Left ventricle myocardium superior (tissue), 1 donor: ENCODE measurements around the gene CGB7. TPM values are rescaled to one million over a fixed set of nuclear protein-coding genes. Genes with fewer than 3 reads are reported as not detected.
"Not testable (repeated sequence)": the region's sequence is repeated elsewhere in the genome, so short reads cannot be mapped to it uniquely, and the experiment has no call there.

Experiments used
- ATAC-seq: fragments of 200-7000 bp; cut with Tn5 transposase; one replicate; pipeline ENCODE4 v1.9.1; 2020; ENCODE audit warnings: mild to moderate bottlenecking, moderate library complexity
- DNase-seq: peaks from one replicate; pipeline ENCODE4 v3.0.0-alpha.2; 2020
- intact Hi-C: fragments of 100-400 bp; cut with micrococcal nuclease; formaldehyde crosslinking; loops from one replicate; pipeline ENCODE4 v1.11.0; 2022
- total RNA-seq: library from RNA; stranded (reverse); fragmentation: NEBNext Ultra II Directional; extraction: Animal tissue kit (Norgen Biotek cat#: 25700); gene quantifications from one replicate; pipeline ENCODE4 v1.2.1, GENCODE V29; 2021
- donor health status: DM: no; HTN: yes; CAD: no; lungs with severe emphysema.

The CGB7 gene
- total RNA-seq, 1 donor from 2014 or later, result not detected

DNA sequence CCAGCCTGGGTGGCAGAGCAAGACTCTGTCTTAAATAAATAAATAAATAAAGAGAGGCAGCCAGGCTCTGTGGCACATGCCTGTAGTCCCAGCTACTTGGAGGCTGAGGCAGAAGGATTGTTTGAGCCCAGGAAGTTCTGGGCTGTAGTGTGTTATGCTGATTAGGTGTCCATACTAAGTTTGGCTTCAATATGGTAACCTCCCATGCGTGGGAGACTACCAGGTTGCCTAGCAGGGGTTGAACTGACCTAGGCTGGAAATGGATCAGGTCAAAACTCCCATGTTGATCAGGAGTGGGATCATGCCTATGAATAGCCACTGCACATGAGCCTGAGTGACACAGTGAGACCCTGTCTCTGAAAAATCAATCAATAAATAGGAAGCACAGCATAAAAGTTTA, 23.7 kb upstream of the CGB7 start:
- ATAC-seq, result no peak
- no peak for DNase-seq
- intact Hi-C loops, result no loop called here

DNA sequence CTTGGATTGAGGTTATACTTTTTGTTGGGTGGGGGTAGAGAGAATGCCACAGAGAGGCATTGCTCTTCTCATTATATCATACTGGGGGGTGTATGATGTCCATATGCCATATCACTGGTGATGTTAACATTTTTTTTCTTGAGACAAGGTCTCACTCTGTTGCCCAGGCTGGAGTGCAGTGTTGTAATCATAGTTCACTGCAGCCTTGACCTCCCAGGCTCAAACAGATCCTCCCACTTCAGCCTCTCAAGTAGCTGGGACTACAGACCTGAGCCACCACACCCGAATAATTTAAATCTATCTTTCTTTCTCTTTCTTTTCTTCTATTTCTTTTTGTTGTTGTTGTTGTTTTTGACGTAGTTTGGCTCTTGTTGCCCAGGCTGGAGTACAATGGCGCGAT, 22.8 kb upstream of the CGB7 start:
- intact Hi-C loops, result no loop called here
- no peak for ATAC-seq
- no peak for DNase-seq

DNA sequence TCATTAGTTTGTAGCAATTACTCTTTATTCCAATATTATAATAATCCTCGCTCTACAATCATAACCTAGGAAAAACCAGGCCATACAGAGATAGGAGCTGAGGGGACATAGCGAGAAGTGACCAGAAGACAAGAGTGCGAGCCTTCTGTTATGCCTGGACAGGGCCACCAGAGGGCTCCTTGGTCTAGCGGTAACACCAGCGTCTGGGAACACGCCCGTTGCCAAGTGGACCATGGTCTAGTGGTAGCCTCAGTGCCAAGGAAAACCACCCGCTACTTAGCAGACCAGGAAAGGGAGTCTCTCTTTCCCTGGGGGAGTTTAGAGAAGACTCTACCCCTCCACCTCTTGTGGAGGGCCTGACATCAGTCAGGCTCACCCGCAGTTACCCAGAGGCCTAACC, 17.3 kb upstream of the CGB7 start:
- peak; percentile 82 for DNase-seq

DNA sequence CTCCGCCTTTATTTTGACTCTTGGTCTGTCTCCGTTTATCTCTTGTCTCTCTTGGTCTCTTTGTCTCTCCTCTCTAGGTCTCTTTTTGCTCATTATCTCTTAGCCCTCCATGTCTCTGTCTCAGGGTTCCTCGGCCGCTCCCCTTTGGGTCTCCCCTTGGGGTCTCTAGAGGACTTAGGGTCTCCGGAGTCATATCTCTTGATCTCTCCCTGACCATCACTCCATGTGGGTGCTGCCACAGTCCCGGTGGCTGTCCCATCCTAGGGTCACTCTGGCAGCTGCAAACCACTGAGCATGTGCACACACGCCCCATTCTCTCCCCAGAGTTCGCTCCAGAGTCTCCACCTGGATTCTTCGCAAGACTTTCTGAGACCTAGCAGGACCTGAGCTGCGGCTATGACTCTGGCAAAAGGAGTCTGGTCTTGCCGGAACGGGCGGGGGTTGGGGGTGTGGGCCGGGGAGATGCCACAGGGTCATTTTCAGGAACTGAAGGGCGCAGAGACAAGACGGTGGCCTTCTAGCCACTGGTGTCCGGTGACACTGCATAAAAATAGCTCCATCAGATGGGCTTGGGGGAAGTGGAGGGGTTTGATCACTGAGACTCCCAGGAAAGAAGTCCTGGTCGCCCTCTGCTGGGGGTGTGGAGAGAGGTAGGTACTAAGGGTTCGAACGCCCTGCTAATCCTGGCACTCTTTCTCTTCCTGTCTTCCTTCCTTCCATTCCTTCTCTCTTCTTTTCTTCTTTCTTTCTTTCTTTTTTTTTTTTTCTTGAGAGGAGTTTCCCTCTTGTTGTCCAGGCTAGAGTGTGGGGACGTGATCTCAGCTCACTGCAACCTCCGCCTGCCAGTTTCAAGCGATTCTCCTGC, 16.2 kb upstream of the CGB7 start:
- ATAC-seq (peak; percentile 64), DNase-seq (no peak)
- intact Hi-C loops, result no loop called here

More for the DNA sequence above, 17.3 kb upstream of the CGB7 start:
- peak; percentile 60 for ATAC-seq
- intact Hi-C loops, result not testable (repeated sequence)

DNA sequence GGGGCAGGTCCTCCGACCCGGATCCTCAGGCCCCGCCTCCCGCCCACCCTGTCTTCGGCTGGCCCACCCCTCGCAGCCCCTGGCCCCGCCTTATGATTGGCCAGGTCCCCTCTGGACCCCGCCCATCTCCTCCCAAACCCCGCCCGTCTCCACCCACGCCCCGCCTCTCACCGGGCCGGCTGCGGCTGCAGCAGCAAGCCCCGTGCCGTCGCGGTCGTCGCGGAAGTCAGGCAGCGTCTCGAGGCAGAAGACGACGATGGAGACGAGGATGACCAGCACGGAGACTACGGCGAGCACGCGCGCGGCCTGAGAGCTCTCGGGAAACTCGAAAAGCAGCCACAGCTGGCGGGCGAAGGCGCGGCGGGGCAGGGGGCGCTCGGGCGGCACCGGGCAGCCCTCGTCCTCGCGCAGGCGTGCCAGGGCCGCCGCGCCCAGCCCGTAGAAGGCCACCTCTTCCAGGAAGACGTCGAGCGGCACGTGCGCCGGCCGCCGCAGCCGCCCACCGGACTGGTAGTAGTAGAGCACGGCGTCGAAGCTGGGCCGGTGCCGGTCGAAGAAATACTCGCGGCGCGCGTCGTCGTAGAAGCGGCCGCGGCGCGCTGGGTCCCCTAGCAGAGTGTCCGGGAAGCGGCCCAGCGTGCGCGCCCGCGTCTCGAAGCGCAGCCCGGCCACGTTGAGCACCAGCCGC, 14.5 kb upstream of the CGB7 start:
- DNase-seq, result no peak
- ATAC-seq, result no peak
- intact Hi-C loops, result no loop called here

DNA sequence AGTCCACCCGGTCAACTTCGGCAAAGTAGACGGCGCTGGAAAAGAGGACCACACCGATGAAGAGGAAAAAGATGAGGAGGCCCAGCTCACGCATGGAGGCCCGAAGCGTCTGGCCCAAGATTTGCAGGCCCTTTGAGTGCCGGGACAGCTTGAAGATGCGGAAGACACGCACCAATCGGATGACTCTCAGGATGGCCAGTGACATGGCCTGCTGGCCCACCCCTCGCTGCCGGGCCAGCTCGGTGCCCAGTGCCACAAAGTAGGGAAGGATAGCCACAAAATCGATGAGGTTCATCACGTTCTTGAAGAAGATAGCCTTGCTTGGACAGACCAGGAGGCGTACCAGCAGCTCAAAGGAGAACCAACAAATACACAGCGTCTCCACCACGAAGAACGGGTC, 12.9 kb upstream of the CGB7 start:
- intact Hi-C loops, result no loop called here
- ATAC-seq (no peak), DNase-seq (no peak)

DNA sequence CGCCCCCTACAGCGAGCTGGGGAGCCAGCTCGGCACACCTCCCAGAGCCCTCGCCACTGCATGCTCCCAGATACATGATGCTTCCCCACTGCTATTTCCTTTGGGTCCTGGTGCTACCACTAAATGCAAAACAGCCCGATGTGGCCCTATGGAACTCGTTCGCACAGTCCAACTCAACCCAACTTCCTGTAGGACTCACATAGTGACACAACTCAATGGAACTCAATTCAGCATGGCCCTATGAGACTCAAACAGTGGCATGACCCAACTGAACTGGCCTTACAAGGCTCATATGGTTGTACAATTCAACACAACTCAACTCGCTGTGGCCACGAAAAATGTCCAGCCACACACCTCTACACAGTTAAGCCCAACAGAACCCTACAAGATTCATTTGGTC, 11.5 kb upstream of the CGB7 start:
- intact Hi-C loops, result no loop called here
- ATAC-seq (no peak), DNase-seq (no peak)

DNA sequence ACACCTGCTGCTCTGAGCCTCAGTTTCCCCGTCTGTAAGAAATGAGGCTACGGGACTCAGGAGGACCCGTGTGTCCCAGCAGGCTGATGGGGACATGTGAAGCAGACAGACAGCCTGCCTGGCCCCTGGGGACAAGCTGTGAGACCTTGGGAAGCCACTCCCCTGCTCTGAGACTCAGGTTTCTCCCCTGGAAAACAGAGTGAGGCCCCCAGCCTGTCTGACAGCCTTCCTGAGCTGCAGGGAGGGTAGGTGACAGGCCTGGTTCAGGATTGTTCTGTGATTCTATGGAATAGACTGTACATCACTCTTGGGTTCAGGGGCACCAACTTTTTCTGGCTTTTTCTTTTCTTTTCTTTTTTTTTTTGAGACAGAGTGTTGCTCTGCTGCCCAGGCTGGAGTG, 10.0 kb upstream of the CGB7 start:
- ATAC-seq (no peak), DNase-seq (no peak)
- intact Hi-C loops, result no loop called here

DNA sequence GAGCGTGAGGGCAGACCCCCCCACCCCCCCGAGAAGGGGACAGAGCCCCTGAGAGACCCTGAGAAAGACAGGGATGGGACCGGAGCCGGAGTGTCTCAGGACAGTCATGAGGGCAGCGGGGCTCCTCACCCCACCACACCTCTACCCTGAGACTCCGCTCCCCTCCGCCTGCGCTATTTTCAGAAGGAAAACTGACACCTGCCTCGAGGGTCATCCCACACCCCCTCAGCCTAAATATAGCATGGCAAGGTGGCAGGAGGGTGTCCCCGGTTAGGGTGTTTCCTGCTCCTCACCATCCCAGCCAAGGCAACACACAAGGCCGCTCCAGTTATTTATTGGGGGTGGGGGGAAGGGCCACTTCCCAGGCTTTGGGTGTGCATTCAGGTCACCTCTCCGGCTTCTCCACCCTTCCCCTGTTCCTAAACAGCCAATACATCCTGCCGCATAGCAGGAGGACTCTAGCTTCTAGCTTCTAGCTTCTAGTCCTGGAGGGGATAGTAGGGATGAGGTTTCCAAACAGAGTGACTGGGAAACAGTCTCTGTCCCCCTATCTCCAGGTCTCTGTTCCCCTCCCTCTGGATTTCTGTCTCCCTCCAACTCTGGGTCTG, 8.5 kb upstream of the CGB7 start:
- ATAC-seq (no peak), DNase-seq (no peak)
- intact Hi-C loops, result no loop called here

DNA sequence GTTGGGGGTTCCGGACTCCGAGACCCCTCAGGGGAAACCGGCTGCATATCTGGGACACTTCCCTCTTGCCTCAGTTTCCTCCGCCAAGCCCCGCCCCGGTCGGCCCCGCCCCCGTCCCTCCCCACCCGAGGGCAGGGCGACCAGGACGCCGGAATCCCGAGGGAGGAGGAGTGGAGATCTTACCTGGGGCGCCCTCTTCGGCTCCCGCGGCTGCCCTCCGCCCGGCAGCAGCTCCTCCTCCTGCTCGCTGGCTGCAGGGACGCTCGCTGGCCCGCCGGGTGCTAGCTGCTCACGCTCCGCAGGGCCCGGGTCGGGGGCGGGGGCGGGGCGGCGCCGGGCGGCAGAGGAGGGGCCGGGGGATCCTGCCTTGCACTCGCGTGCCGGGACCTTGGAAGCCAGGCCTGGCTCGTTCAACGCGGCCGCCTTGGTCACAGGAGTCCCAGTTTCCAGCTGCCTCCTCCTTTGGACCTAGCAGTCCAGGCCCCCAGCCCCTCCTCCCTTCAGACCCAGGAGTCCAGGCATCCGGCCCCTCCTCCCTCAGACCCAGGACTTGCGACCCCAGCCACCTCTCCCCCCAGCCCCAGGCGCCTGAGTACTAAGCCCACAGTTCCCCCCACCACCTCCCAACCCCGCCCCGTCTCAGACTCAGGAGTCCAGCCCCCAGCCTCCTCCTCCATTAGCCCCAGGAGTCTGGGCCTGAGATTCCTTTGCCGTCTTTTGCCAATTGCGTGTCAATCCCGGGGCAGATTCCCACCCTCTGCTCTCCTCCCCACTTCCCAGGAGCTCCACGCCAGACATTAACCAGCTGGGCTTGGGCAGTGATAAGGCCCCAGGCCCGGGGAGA, 7.4 kb upstream of the CGB7 start, which contains the start of gene NTF4:
Gene NTF4 (minus strand): TSS at position 51 of the 844 bp plus-strand sequence. CDS start 2,821 bp downstream, outside the sequence.
- peak; percentile 71 for ATAC-seq
- intact Hi-C loops, result no loop called here
- DNase-seq, result peak; percentile 44

DNA sequence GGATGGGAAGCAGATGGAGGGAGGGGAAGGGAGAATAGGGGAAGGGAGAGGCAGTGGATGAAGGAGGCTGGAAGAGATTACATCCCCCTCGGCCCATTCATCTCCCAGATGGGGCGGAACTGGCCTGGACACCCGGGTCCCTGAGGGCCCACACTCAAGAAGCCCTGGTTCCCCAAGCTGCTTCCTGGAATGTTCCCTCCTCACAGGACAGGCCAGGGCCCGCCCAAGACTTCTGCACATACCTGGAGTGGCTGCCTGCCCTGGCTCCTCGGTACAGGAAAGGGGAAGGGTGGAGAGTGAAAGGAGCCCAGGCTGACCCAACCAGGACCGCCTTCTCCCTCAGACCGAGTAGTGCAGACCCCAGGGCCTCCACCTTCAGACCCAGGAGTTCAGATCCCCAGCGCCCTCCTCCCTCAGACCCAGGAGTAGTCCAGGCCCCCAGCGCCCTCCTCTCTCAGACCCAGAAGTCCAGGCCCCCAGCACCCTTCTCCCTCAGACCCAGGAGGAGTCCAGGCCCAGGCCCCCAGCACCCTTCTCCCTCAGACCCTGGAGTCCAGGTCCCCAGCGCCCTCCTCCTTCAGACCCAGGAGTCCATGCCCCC, 6.6 kb upstream of the CGB7 start:
- DNase-seq (no peak), ATAC-seq (no peak)
- intact Hi-C loops, result no loop called here

DNA sequence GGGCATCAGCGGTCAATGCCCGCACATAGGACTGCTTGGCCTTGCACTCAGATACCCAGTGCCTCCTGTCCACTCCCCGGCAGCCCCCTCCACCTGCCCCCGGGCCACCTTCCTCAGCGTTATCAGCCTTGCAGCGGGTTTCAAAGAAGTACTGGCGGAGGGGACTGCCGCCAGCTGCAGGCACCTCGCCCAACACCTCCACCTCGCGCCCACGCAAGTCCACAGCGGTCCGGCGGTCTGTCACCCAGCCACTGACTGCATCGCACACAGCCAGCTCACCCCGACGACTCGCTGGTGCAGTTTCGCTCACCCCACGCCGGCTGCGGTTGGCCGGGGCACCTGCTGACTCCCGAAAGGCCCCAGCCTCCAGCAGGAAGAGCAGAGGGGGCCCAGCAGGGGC, 3.9 kb upstream of the CGB7 start:
- DNase-seq, result no peak
- intact Hi-C loops, result no loop called here
- no peak for ATAC-seq

DNA sequence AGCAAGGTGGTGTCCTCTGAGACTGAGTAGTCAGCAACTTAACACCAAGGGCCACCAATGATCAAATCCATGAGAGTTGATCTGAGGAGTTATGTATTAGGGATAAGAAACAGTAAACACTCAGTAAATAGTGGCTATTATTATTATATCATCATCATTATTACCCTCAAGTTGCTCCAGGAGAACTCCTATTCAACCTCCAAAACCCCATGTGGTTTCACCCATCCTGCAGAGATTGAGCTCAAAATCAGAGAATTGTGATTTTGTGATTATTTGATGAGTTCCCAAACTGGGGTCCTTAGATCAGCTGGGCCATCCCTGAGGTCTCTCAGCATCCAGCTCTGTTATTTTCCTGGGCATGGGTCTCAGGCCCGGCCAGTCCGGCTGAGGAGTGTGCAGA, 3.5 kb upstream of the CGB7 start:
- no peak for ATAC-seq
- intact Hi-C loops, result no loop called here
- no peak for DNase-seq

DNA sequence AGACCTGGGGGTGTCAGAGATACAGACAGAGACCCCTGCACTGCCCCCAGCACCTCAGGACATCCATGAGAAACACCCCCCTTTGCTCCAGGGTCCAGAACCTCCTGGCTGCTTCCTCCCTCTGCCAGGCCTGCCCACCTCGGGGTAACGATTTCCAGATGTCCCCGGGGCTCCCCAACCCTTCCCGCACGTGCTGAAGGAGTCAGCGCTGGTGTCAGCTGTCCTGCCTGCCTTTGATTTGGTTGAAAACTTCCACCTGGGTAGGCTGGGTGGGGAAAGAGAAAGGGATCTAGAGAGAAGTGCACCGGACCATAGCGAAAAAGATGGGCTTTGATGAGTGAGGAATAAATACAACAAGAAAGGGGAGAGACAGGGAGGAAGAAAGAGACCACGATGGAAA, 1.5 kb upstream of the CGB7 start:
- intact Hi-C loops, result no loop called here
- no peak for DNase-seq
- no peak for ATAC-seq

DNA sequence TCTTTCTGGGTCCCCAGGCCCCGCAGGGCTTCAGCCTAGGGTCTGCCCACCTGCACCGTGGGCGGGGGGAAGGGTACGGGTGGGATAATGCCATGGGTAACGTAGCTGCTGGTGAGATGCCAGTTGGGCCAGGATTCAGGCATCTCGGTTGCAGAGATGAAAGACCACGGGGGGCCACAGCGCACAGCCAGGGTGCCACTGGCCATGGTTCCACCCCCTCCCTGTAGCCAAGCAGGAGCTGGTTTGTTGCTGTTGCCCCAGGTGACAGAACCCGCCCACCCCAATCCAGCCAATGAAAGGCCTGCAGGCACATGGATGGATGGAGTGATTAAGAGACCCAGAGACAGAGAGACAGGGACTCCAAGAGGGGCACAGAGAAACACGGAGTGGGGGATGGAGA, 1.0 kb upstream of the CGB7 start:
- no peak for DNase-seq
- intact Hi-C loops, result no loop called here
- ATAC-seq, result no peak

DNA sequence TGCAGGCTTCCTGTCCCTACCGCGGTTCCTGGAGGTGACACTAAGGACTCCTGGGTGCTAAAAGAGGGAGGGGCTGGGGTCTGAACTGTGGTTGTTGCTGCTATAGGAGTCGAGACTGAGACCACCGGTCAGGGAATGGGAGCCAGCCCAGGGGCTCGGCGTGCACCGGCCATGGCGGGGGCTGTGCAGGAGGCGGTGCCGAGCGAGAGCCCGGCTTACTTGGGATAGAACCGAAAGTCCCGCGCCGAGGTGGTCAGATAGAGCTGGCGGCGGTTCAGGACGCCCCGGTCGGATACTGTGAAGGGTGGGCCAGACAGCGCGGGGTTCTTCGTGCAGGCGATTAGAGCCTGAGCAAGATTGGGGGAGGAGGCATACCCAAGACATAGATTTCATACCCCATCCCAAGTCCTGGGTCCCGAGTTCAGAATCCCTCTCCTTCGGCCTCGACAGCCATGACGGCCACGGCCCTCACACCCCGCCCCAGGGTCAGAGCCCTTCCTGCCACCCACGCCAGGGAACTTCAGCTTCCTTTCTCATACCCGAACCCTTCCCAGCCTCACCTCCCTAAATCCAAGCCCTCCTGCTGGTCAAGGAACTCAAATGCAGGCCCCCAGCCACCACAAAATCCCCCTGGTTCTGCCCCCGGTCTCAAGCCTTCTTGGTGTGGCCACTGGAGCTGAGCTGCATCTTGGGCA, 500 bp downstream of the CGB7 start:
- intact Hi-C loops, DNase-seq: not testable (repeated sequence)
- ATAC-seq, result peak; percentile 44

DNA sequence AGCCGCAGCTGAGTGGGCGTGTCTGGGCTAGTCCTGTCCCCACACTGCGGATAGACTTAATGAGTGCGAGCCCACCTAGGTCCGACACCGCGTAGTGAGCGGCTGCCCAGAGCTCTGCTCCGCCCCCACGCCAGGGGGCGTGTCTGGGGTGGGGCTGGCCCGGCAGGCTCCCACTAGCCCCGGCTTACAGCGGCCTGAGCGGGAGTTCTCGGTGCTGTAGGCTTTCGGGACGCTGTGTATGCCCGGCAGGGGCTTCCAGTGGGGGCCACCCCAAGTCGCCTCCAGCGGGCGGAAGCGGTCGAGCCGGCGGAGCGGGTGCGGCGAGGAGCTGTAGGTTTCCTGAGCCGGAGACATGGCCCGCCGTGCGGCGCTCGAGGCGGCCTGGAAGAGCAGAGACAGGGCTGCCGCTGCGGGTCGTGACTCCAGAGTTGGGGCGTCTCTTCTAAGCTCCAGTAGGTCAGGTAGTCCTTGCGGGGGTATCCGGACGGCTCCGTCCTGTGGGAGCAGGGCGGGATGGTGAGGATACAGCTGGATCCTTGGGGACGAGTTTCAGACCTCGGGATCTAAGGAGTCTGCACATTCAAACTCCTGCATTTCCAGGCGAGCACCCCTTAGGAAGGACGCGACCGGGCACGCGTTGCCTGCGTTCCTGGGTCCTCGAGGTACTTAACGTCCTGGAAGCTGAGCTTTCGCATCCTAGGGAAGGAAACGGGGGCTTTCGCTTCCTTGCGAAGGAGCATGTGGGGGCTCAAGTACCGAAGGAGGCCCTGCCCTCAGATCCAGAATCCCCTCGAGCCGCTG, 1.2 kb downstream of the CGB7 start:
- intact Hi-C loops, result no loop called here
- DNase-seq (peak; percentile 79), ATAC-seq (peak; percentile 92)
